GM08714 (cell line): ENCODE data around the gene ATP11B.
"Not testable (repeated sequence)": the region's sequence is repeated elsewhere in the genome, so short reads cannot be mapped to it uniquely, and the experiment has no call there.

ENCODE experiments used
- H3K4me3 ChIP-seq: fragments of 200-500 bp; sonication (Bioruptor generic); 2 replicates; pipeline ENCODE4 v1.5.1; 2014; ENCODE audit warnings: mild to moderate bottlenecking, low read length, inconsistent platforms
- ZNF274 ChIP-seq: IDR thresholded peaks from 2 replicates; pipeline ENCODE4 v1.6.1; 2012; ENCODE audit warnings: mild to moderate bottlenecking, low read depth, low read length

The ATP11B gene

GRCh38 chr3:182808041-182808770, 14.9 kb downstream of the ATP11B start:
- H3K4me3 ChIP-seq: no peak overlapping the region
- no peak for TF ChIP-seq ZNF274

- no peak overlapping the region for H3K4me3 ChIP-seq
- no peak for TF ChIP-seq ZNF274
Measured at GRCh38 chr3:182809531-182809930, 16.2 kb downstream of the ATP11B start.

- no peak for TF ChIP-seq ZNF274
- H3K4me3 ChIP-seq: no peak overlapping the region
Measured at GRCh38 chr3:182810574-182811268, 17.4 kb downstream of the ATP11B start.

- TF ChIP-seq ZNF274: no peak
- H3K4me3 ChIP-seq: no peak overlapping the region
Measured at GRCh38 chr3:182811269-182811596, 17.9 kb downstream of the ATP11B start.

- no peak overlapping the region for H3K4me3 ChIP-seq
- no peak for TF ChIP-seq ZNF274
Measured at GRCh38 chr3:182812123-182812522, 18.8 kb downstream of the ATP11B start.

GRCh38 chr3:182814419-182815062, 21.2 kb downstream of the ATP11B start:
- H3K4me3 ChIP-seq: no peak overlapping the region
- no peak for TF ChIP-seq ZNF274

- H3K4me3 ChIP-seq: no peak overlapping the region
- TF ChIP-seq ZNF274: no peak
Measured at GRCh38 chr3:182816181-182816580, 22.9 kb downstream of the ATP11B start.

GRCh38 chr3:182818296-182818978, 25.1 kb downstream of the ATP11B start:
- H3K4me3 ChIP-seq: 0 out of 2 replicates have a peak overlapping the region, but pooled peaks have one; percentile 36

GRCh38 chr3:182821221-182821981, 28.1 kb downstream of the ATP11B start:
- no peak for TF ChIP-seq ZNF274
- no peak overlapping the region for H3K4me3 ChIP-seq

More at GRCh38 chr3:182818296-182818978, 25.1 kb downstream of the ATP11B start:
- no peak for TF ChIP-seq ZNF274

- H3K4me3 ChIP-seq: not testable (repeated sequence)
Measured at GRCh38 chr3:182822260-182822659, 29.0 kb downstream of the ATP11B start.

- H3K4me3 ChIP-seq: no peak overlapping the region
- TF ChIP-seq ZNF274: no peak
Measured at GRCh38 chr3:182824957-182825356, 31.7 kb downstream of the ATP11B start.

GRCh38 chr3:182829761-182830405, 36.6 kb downstream of the ATP11B start:
- no peak for TF ChIP-seq ZNF274
- H3K4me3 ChIP-seq: no peak overlapping the region

GRCh38 chr3:182837855-182838454, 44.7 kb downstream of the ATP11B start:
- no peak for TF ChIP-seq ZNF274
- no peak overlapping the region for H3K4me3 ChIP-seq
